GM23248 (cell line): ENCODE results near the gene TMEM80. TPM values are rescaled to one million over a fixed set of nuclear protein-coding genes. Genes with fewer than 3 reads are reported as not detected.
"Not testable (repeated sequence)": the region's sequence is repeated elsewhere in the genome, so short reads cannot be mapped to it uniquely, and the experiment has no call there.

ENCODE experiments used
- DNase-seq: peaks from one replicate; pipeline ENCODE4 v3.0.0-alpha.2; 2015
- H2AFZ ChIP-seq: fragments of 200-600 bp; sonication (generic); 2 replicates; pipeline ENCODE4 v1.6.1; 2016; ENCODE audit warnings: antibody characterized with exemption
- H3F3A ChIP-seq: fragments of 200-600 bp; sonication (generic); 2 replicates; pipeline ENCODE4 v1.6.1; 2016; ENCODE audit warnings: mild to moderate bottlenecking, antibody characterized with exemption, mixed run types; ENCODE audit not compliant: insufficient read depth
- H3K27ac ChIP-seq: fragments of 200-600 bp; sonication (generic); 2 replicates; pipeline ENCODE4 v1.5.1; 2016; ENCODE audit warnings: mild to moderate bottlenecking
- H3K27me3 ChIP-seq: fragments of 200-600 bp; sonication (generic); replicated peaks from 2 replicates; pipeline ENCODE4 v1.6.1; 2016; ENCODE audit warnings: mild to moderate bottlenecking; ENCODE audit not compliant: insufficient read depth
- H3K36me3 ChIP-seq: fragments of 200-600 bp; sonication (generic); 2 replicates; pipeline ENCODE4 v1.6.1; 2016; ENCODE audit warnings: low read depth, mild to moderate bottlenecking
- H3K4me1 ChIP-seq: fragments of 200-600 bp; sonication (generic); 2 replicates; pipeline ENCODE4 v1.6.1; 2016; ENCODE audit warnings: mild to moderate bottlenecking; ENCODE audit not compliant: insufficient read depth
- H3K4me2 ChIP-seq: fragments of 200-600 bp; sonication (generic); one replicate; pipeline ENCODE4 v1.6.1; 2016; ENCODE audit warnings: mild to moderate bottlenecking; ENCODE audit not compliant: unreplicated experiment
- H3K4me3 ChIP-seq: fragments of 200-600 bp; sonication (generic); 2 replicates; pipeline ENCODE4 v1.5.1; 2016; ENCODE audit warnings: mild to moderate bottlenecking
- H3K79me2 ChIP-seq: fragments of 200-600 bp; sonication (generic); 2 replicates; pipeline ENCODE4 v1.6.1; 2016; ENCODE audit warnings: mild to moderate bottlenecking; ENCODE audit not compliant: insufficient read depth
- H3K9ac ChIP-seq: fragments of 200-600 bp; sonication (generic); 2 replicates; pipeline ENCODE4 v1.6.1; 2016; ENCODE audit warnings: mild to moderate bottlenecking
- H3K9me2 ChIP-seq: fragments of 200-600 bp; sonication (generic); 2 replicates; pipeline ENCODE4 v1.6.1; 2016; ENCODE audit warnings: mixed run types, mild to moderate bottlenecking, moderate library complexity; ENCODE audit not compliant: insufficient read depth
- H3K9me3 ChIP-seq: fragments of 200-600 bp; sonication (generic); one replicate; pipeline ENCODE4 v1.6.1; 2017; ENCODE audit warnings: low read depth
- H4K20me1 ChIP-seq: fragments of 200-600 bp; sonication (generic); 2 replicates; pipeline ENCODE4 v1.6.0; 2016; ENCODE audit not compliant: insufficient read depth
- EZH2 ChIP-seq: fragments of 200-600 bp; sonication (generic); IDR thresholded peaks from 2 replicates; pipeline ENCODE4 v1.6.1; 2018; ENCODE audit warnings: antibody characterized with exemption, mild to moderate bottlenecking; ENCODE audit not compliant: insufficient read depth, poor library complexity, severe bottlenecking
- EZH2phosphoT487 ChIP-seq: fragments of 200-600 bp; sonication (generic); IDR thresholded peaks from 2 replicates; pipeline ENCODE4 v1.6.1; 2018; ENCODE audit warnings: antibody characterized with exemption, moderate library complexity, mild to moderate bottlenecking, low read depth; ENCODE audit not compliant: insufficient read depth
- WGBS, 2 experiments: methylation state at CpG; one replicate each; pipeline ENCODE4 v1.1.6; 2015 to 2017; ENCODE audit warnings: low lambda C conversion rate in 2 of 2, low coverage in 1 of 2; ENCODE audit errors: missing lambda C conversion rate in 2 of 2; 5-methylcytosine and 5-hydroxymethylcytosine counted together
- in situ Hi-C: fragments of 300-500 bp; cut with MboI; formaldehyde crosslinking; loops from 2 replicates; pipeline ENCODE4 v1.15.0; 2020
- polyA plus RNA-seq: library from polyadenylated mRNA; unstranded; fragments of >200 nt; fragmentation: Nextera tagmentation; extraction: Ambion mirVana; gene quantifications from 2 replicates; pipeline ENCODE4 v1.2.1, GENCODE V29; 2016
- total RNA-seq: library from RNA; depleted of rRNA; stranded (reverse); fragments of >200 nt; shearing (Covaris generic); gene quantifications from 2 replicates; pipeline ENCODE4 v1.2.3, GENCODE V29; 2014

TMEM80 gene
- total and polyA plus RNA-seq, 2 experiments from 2014 or later, result 27.0 to 50.1 TPM

DNA sequence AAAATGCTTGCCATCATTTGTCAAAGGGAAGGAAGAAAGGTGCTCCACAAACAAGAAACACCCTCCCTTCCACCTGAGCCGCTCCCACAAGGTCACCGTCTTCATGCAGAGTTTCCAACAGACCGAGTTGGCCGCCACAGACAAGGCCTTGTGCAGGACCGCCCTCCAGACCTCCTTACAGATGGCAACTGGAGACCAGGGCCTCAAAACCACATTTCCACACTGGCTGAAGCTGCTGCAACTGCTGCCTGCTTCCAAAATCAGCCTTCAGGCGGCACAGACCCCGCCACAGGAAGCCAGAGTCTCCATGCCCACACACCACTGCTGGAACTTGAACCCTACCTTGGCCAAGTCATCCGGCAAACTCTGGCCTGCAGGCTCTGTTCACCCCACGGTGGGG lies 6.9 kb upstream of the TMEM80 start:
- Histone ChIP-seq H3K9ac (no peak overlapping the region), H3F3A (no peaks in the 10 kb centered on the region), H3K36me3 (peaks cover 24% of the 10 kb centered on the region; the same call in 1 of the 2 replicates), H3K4me2 (no peak overlapping the region), H3K27me3 (no peaks in the 10 kb centered on the region), H3K9me3 (no peaks in the 10 kb centered on the region), H3K4me3 (no peak overlapping the region), H2AFZ (no peak overlapping the region), H3K4me1 (peaks cover 6% of the 10 kb centered on the region; the same call in 1 of the 2 replicates), H3K27ac (no peak overlapping the region), H3K79me2 (peaks cover 41% of the 10 kb centered on the region), H4K20me1 (no peaks in the 10 kb centered on the region), H3K9me2 (no peaks in the 10 kb centered on the region)
- TF ChIP-seq EZH2phosphoT487 (no peak), EZH2 (no peak)
- 95 to 98% methylated on average over 9 of the region's 9 CpGs for WGBS, 2 experiments
- in situ Hi-C loops, result no loop called here
- DNase-seq, result no peak

DNA sequence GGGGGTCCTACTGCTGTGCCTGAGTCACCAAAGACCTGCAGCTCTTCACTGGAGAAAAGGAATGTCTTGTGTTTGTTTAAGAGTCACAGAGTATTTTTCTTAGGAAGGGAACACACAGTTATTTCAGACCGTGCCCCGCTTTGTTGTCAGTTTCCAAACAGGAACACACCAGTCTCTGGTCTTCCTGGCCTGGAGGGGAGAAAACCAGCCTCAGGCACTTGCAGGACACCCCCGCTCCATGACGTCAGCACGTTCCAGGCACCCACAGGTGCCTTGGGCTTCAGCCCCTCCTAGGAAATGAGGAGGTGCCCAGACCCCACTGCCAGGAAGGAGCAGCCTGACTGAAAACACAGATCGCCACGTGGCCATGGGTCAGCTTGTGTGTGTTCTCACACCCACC lies 6.0 kb upstream of the TMEM80 start:
- peaks cover 14% of the 10 kb centered on the region; the same call in 1 of the 2 replicates for H3K36me3 ChIP-seq
- no peak overlapping the region for H3K9ac ChIP-seq
- no peaks in the 10 kb centered on the region for H3K9me3 ChIP-seq
- no peak overlapping the region for H3K4me3 ChIP-seq
- WGBS, 2 experiments, result 76 to 79% methylated on average over 7 of the region's 7 CpGs
- H4K20me1 ChIP-seq, result no peaks in the 10 kb centered on the region
- H3K9me2 ChIP-seq, result no peaks in the 10 kb centered on the region
- no peak overlapping the region for H2AFZ ChIP-seq
- no peak for DNase-seq
- no peak overlapping the region for H3K27ac ChIP-seq
- H3K4me2 ChIP-seq, result no peak overlapping the region
- in situ Hi-C loops, result no loop called here
- H3K4me1 ChIP-seq, result peaks cover 11% of the 10 kb centered on the region
- peaks cover 47% of the 10 kb centered on the region for H3K79me2 ChIP-seq
- H3K27me3 ChIP-seq, result no peaks in the 10 kb centered on the region
- TF ChIP-seq EZH2, result no peak
- no peak for TF ChIP-seq EZH2phosphoT487
- no peaks in the 10 kb centered on the region for H3F3A ChIP-seq

DNA sequence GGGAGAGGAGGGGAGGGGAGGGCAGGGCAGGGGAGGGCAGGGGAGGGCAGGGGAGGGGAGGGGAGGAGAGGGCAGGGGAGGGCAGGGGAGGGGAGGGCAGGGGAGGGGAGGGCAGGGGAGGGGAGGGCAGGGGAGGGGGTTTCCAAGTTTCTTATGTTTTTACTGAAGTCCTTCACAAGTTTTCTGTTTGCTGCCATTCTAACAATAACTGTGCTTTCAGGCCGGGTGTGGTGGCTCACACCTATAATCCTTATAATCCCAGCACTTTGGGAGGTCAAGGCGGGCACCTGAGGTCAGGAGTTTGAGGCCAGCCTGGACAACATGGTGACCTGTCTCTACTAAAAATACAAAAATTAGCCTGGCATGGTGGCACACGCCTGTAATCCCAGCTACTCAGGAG lies 5.4 kb upstream of the TMEM80 start:
- H3K4me2 ChIP-seq, H3K9me3 ChIP-seq, DNase-seq, in situ Hi-C loops, H3K4me3 ChIP-seq, H3K27ac ChIP-seq, H4K20me1 ChIP-seq, H3K9ac ChIP-seq, H3F3A ChIP-seq, H3K9me2 ChIP-seq, H3K27me3 ChIP-seq, H2AFZ ChIP-seq: not testable (repeated sequence)
- peaks cover 47% of the 10 kb centered on the region for H3K79me2 ChIP-seq
- H3K4me1 ChIP-seq, result peaks cover 11% of the 10 kb centered on the region
- peaks cover 13% of the 10 kb centered on the region; the same call in 1 of the 2 replicates for H3K36me3 ChIP-seq
- 91 to 100% methylated on average over 3 of the region's 3 CpGs for WGBS, 2 experiments

DNA sequence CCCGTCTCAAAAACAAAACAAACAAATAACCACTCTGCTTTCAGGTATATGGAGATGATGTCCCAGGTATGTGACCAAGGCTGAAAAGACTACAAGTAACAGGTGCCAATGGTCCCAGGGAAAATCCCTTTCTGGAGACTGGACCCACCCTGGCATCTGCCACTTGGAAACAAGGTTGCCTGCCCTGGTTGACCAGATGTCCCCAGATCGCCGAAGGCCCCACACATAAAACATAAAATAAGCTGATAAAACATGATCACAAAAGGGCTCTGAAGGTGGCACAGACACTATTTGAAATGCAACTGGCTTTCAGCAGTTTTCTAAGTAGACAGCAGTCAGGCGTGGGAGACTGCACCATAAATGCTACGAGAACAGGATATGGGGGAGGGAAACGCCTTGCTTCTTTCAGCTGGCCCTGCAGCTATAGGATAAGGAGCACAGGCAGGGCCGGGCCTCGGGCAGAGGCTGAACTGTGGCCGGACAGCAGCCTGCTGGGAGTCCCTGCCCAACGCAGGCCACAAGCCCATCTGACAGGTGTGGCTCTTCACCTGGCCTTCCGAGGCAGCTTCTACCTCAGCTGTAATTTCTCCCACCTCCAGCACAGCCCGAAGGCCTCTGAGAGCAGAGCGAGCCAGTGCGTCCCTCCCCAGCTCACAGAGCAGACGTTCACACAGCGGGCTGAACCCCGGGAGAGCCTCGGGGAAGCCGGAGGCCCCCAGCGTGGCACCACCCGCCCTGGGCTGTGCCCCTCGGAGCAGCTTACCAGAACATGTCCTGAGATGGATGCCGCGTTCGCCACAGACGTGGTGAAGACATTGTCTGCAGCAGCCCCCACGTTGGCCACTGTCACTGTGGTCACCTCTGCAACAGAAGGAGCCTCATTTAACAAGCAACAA lies 4.6 kb upstream of the TMEM80 start:
- no peak overlapping the region for H3K9ac ChIP-seq
- H4K20me1 ChIP-seq, result no peaks in the 10 kb centered on the region
- H3K9me2 ChIP-seq, result no peaks in the 10 kb centered on the region
- no peak for DNase-seq
- no peak overlapping the region for H3K4me2 ChIP-seq
- no peak overlapping the region for H3K27ac ChIP-seq
- in situ Hi-C loops, result no loop called here
- peaks cover 47% of the 10 kb centered on the region for H3K79me2 ChIP-seq
- 86% methylated on average over 25 to 27 of the region's 27 CpGs for WGBS, 2 experiments
- H3K4me3 ChIP-seq, result no peak overlapping the region
- no peaks in the 10 kb centered on the region for H3F3A ChIP-seq
- H3K27me3 ChIP-seq, result no peaks in the 10 kb centered on the region
- H3K9me3 ChIP-seq, result no peaks in the 10 kb centered on the region
- H3K4me1 ChIP-seq, result peaks cover 11% of the 10 kb centered on the region
- no peak overlapping the region for H2AFZ ChIP-seq
- no peak for TF ChIP-seq EZH2
- no peak for TF ChIP-seq EZH2phosphoT487
- peaks cover 13% of the 10 kb centered on the region; the same call in 1 of the 2 replicates for H3K36me3 ChIP-seq
